Body of pancreas (tissue), 4 donors: ENCODE results near the gene TMEM170A.

Experiments
- CTCF ChIP-seq, 7 experiments: fragments of 450-650 bp in 4 of 7; fragments of 200-600 bp in 3 of 7; sonication (generic) in 3 of 7; IDR thresholded peaks; one replicate each; pipeline ENCODE4 v1.5.1; 2016 to 2019; ENCODE audit warnings: antibody characterized with exemption in 7 of 7
- POLR2A ChIP-seq, 3 donors: fragments of 450-650 bp; IDR thresholded peaks; one replicate each; pipeline ENCODE4 v1.6.1; 2016; ENCODE audit warnings: antibody characterized with exemption in 3 of 3, mild to moderate bottlenecking in 2 of 3

- no peak for TF ChIP-seq CTCF (IDR thresholded peaks at IDR 0.05)
- no peak for TF ChIP-seq POLR2A (IDR thresholded peaks at IDR 0.05)
These were observed 42.1 kb upstream of the TMEM170A start for GRCh38 chr16:75506574-75506973.
